ENCODE data around the gene GHDC. TPM values are rescaled to one million over a fixed set of nuclear protein-coding genes. Genes with fewer than 3 reads are reported as not detected.
"Not testable (repeated sequence)": the region's sequence is repeated elsewhere in the genome, so short reads cannot be mapped to it uniquely, and the experiment has no call there.

GHDC gene
- total RNA-seq, 1 donor from 2014 or later, result 17.5 TPM

- no peak for DNase-seq
- Mint-ChIP-seq H3K27me3 (peaks cover 2% of the 10 kb centered on the region), H3K4me3 (no peak overlapping the region), H3K36me3 (ENCODE audit: low read depth) (no peaks in the 10 kb centered on the region), H3K27ac (no peak overlapping the region), H3K9me3 (no peaks in the 10 kb centered on the region), H3K4me1 (peaks cover 4% of the 10 kb centered on the region)
- intact Hi-C loops (cut with micrococcal nuclease), result no loop called here
Measured at GRCh38 chr17:42167807-42168206, 26.5 kb downstream of the GHDC start.

DNA sequence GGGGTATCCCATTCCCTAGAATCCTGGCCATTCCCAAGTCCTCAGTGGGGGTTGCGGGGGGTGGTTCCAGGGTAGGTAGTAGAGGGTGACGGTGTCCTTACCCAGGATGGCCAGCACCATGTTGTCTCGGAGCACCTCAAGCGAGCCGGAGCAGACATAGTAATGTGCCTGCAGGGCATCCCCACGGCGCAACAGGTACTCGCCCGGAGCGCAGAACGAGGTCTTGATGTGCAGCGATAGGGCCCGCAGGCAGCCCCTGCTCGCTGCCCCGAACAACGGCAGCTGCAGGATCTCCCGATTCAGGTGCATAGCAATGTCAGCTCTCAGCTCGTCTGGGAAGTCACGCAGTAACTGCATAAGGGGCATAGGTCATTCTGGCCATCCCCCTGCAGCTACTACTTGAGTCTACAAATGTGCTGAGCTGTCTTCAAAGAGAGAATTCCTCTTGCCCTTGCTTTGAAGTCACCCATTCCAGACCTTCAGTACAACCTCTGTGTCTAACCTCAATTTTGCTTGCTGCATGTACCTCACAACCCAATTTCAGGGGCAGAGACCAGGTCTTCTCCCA lies 28.0 kb downstream of the GHDC start:
- Mint-ChIP-seq H3K9me3 (no peaks in the 10 kb centered on the region), H3K4me3 (no peak overlapping the region), H3K4me1 (peaks cover 4% of the 10 kb centered on the region), H3K27ac (no peak overlapping the region), H3K36me3 (ENCODE audit: low read depth) (no peaks in the 10 kb centered on the region), H3K27me3 (peaks cover 2% of the 10 kb centered on the region)
- DNase-seq, result no peak
- intact Hi-C loops (cut with micrococcal nuclease), result no loop called here

- no peak overlapping the region for H3K27ac Mint-ChIP-seq
- H3K36me3 Mint-ChIP-seq (ENCODE audit: low read depth), result no peaks in the 10 kb centered on the region
- H3K4me1 Mint-ChIP-seq, result peaks cover 4% of the 10 kb centered on the region
- no peak overlapping the region for H3K4me3 Mint-ChIP-seq
- intact Hi-C loops (cut with micrococcal nuclease), result no loop called here
- no peak for DNase-seq
- H3K9me3 Mint-ChIP-seq, result no peaks in the 10 kb centered on the region
- H3K27me3 Mint-ChIP-seq, result peaks cover 2% of the 10 kb centered on the region
Measured at GRCh38 chr17:42165751-42166150, 28.5 kb downstream of the GHDC start.

DNA sequence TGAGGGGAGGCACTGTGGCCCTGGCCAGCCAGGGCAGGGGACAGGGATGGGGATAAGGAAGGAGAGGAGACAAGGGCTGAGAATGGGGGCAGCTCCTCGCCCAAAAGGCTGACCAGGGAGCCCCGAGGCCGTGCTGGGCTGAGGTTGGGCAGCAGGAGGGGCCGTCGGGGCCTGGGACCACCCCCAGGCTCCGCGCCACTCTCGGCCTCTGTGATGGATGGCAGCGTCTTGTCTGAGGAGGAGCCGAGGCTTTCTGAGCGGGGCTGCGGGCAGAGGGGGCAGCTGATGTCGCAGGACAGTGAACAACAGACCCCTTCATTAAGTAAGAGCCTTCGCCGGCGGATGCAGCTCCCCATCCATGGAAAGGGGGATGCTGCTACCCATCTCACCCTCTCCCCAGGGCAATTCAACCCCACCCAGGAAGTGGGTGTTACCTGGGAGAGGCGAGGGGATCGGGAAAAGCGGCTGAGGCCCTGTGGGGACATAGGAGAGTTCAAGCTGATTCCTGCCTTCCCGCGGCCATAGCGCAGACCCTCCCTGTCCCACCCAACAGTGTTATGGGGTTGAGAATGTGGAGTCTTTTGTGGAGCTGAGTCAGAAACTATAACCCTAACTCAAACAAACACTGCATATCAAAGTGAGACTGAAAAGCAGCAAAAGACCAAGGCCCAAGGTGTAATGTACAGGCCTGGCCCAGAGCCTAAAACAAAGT lies 30.4 kb downstream of the GHDC start:
- intact Hi-C loops (cut with micrococcal nuclease), result no loop called here
- Mint-ChIP-seq H3K27ac (no peak overlapping the region), H3K36me3 (ENCODE audit: low read depth) (no peaks in the 10 kb centered on the region), H3K27me3 (no peaks in the 10 kb centered on the region), H3K4me1 (peaks cover 4% of the 10 kb centered on the region), H3K9me3 (no peaks in the 10 kb centered on the region), H3K4me3 (no peak overlapping the region)
- DNase-seq, result no peak

GRCh38 chr17:42163113-42163512 lies 31.2 kb downstream of the GHDC start:
- Mint-ChIP-seq H3K4me1 (peaks cover 4% of the 10 kb centered on the region), H3K9me3 (no peaks in the 10 kb centered on the region), H3K27ac (no peak overlapping the region), H3K27me3 (no peaks in the 10 kb centered on the region), H3K4me3 (no peak overlapping the region), H3K36me3 (ENCODE audit: low read depth) (no peaks in the 10 kb centered on the region)
- DNase-seq, result peak; percentile 85
- intact Hi-C loops (cut with micrococcal nuclease), result no loop called here

GRCh38 chr17:42160531-42160910 lies 33.8 kb downstream of the GHDC start:
- H3K4me3 Mint-ChIP-seq, result no peak overlapping the region
- no peak overlapping the region for H3K27ac Mint-ChIP-seq
- intact Hi-C loops (cut with micrococcal nuclease), result no loop called here
- H3K9me3 Mint-ChIP-seq, result no peaks in the 10 kb centered on the region
- DNase-seq, result no peak
- no peaks in the 10 kb centered on the region for H3K36me3 Mint-ChIP-seq (ENCODE audit: low read depth)
- no peaks in the 10 kb centered on the region for H3K27me3 Mint-ChIP-seq
- peaks cover 9% of the 10 kb centered on the region for H3K4me1 Mint-ChIP-seq

DNA sequence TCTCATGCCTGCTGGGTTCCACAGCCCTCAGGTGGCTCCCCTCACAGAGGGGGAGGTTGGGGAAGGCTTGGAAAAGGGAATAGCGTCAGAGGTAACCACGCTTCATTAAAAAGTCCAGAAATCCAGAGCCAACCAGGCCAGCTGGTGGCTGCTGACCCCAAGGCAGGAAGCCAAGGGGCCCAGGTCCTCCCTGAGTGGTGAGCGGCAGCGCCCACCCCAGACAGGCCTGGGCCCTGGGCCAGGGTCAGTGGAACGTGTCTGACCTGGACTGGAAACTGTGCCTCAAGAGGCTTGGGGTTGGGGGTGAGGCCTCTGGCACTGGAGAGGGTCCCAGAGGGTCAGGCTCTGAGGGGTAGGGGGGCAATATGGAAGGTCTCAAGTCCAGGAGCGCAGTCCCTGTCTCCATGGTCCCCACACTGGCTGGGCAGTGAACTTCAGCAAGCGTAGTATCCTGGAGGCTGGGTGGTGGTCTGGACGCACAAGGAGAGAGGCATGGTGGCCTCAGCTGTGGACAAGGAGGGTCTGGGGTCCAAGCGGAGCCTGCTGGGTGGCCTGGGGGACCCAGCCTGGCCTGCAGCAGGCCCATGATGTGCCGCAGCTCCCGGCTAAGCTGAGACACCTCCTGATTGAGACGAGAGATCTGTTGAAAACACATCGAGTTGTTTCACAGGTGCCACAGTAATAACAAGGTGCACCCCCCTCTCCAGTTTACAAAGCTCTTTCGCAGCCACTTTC lies 34.3 kb downstream of the GHDC start:
- peak overlapping the region; percentile 25 for H3K27ac Mint-ChIP-seq
- H3K9me3 Mint-ChIP-seq, result no peaks in the 10 kb centered on the region
- no peak for DNase-seq
- intact Hi-C loops (cut with micrococcal nuclease), result no loop called here
- H3K27me3 Mint-ChIP-seq, result no peaks in the 10 kb centered on the region
- H3K4me3 Mint-ChIP-seq, result no peak overlapping the region
- peaks cover 12% of the 10 kb centered on the region for H3K4me1 Mint-ChIP-seq
- H3K36me3 Mint-ChIP-seq (ENCODE audit: low read depth), result peaks cover under 1% of the 10 kb centered on the region

DNA sequence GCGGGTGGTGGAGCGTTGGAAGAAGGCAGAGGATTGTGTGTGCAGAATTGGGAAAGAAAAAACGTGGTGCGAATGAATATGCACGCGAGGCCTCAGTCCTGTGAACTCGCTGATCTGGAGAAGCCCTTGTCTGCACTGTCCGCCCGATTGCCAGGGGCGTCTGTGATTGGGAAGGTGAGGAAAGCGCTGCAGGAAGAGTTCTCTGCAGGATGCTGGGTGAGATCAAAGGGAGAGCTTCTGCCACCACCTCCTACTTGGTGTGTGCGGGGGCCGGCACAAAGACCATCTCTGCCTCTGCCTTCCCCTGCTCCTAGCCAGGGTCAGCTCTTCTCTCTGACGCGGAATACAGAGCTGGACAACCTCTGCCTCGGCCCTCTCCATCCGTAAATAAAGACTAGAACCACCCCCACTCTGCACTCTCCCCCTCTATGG lies 38.7 kb downstream of the GHDC start:
- Mint-ChIP-seq H3K27ac (peak overlapping the region; percentile 77), H3K9me3 (no peaks in the 10 kb centered on the region), H3K36me3 (ENCODE audit: low read depth) (peaks cover 11% of the 10 kb centered on the region), H3K27me3 (no peaks in the 10 kb centered on the region), H3K4me3 (peak overlapping the region; percentile 84), H3K4me1 (peaks cover 32% of the 10 kb centered on the region)
- DNase-seq, result no peak
- intact Hi-C loops (cut with micrococcal nuclease), result loop anchor here (1.0 to 2.0 kb wide), 7 partner anchors 26 to 236 kb away; partner anchors contain the start of genes CNP, DHX58, DNAJC7 and GHDC

DNA sequence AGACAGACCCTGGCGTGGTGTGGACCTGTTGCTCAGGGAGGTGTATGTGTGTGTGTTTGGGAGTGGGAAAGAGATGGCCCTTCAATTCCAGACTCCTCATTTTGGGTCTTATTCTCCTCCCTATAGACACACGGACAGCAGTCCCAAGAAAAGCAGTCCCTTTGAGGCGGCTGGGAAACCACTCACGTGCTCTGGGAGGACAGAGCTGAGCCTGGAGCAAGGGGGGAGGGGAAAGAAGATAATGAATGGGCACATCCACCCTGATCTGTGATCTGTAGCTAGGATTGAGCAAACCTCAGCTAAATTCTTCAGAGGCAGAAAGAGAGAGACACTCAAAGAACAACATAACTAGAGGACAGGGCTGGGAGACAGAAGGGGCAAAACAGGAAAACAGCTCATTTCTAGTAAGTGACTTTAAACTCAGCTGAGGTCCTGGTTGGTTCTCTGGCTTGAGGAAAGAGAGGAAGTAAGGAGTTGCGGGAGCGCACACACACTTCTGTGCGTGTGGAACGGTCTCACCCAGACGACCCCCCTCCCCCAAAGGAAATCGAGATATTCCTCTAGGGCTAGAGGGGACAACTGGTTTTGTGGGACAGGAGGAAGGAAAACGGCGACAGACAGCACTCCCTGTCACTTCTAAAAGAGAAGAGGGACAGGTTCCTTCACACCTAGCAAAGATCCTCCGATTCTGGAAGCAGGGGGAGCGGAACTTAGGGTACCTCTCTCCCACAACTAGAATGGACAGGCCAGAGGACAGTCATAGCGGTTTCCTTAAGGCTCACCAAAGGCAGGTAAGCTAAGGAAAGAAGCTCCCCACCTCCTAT lies 40.2 kb downstream of the GHDC start:
- H3K27me3 Mint-ChIP-seq, result no peaks in the 10 kb centered on the region
- intact Hi-C loops (cut with micrococcal nuclease), result loop anchor here (2.0 kb wide), 2 partner anchors 41 to 137 kb away; partner anchors contain the start of genes DHX58 and DNAJC7
- peaks cover 32% of the 10 kb centered on the region for H3K4me1 Mint-ChIP-seq
- H3K9me3 Mint-ChIP-seq, result no peaks in the 10 kb centered on the region
- peaks cover 11% of the 10 kb centered on the region for H3K36me3 Mint-ChIP-seq (ENCODE audit: low read depth)
- H3K27ac Mint-ChIP-seq, result peak overlapping the region; percentile 57
- peak; percentile 69 for DNase-seq
- peak overlapping the region; percentile 84 for H3K4me3 Mint-ChIP-seq

DNA sequence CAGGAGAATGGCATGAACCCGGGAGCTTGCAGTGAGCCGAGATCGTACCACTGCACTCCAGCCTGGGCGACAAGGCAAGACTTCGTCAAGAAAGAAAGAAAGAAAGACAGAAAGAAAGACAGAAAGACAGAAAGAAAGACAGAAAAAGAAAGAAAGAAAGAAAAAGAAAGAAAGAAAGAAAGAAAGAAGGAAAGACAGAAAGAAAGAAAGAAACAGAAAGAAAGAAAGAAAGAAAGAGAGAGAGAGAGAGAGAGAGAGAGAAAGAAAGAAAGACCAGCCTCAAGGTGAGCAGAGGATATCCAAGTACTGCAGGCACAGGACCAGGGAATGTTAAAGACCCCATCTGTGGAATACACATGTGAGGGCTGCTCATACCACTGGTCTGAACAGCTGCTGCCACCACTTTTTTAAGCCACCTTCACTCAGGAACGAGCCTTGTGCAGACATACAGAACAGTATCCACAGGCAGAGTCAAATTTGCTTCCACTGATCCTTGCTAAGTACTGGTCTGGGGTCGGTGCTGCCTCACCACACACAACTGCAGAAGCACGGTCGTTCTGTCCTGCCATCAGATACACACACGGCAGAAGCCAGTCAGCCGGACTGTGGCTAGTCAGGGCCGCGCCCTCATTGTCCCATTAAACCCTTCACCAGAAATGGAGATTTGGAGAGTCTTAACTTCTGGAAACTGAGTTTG lies 47.2 kb downstream of the GHDC start:
- intact Hi-C loops (cut with micrococcal nuclease), result no loop called here
- no peaks in the 10 kb centered on the region for H3K9me3 Mint-ChIP-seq
- H3K4me1 Mint-ChIP-seq, result peaks cover 18% of the 10 kb centered on the region
- no peak for DNase-seq
- no peak overlapping the region for H3K4me3 Mint-ChIP-seq
- H3K36me3 Mint-ChIP-seq (ENCODE audit: low read depth), result peaks cover 31% of the 10 kb centered on the region
- H3K27me3 Mint-ChIP-seq, result no peaks in the 10 kb centered on the region
- no peak overlapping the region for H3K27ac Mint-ChIP-seq

DNA sequence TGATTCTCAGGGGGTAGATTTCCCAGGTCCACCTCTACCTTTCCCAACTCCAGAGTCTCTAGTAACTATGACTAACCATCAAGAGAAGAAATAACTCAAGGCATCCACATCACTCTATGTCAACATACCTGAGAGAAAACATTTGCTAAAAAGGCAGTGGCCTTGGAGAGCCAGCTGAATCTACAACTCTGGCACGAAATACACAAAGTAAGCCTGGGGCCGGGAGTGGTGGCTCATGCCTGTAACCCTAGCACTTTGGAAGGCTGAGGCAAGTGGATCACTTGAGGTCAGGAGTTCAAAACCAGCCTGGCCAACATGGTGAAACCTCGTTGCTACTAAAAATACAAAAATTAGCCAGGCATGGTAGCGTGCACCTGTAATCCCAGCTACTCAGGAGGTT lies 51.2 kb downstream of the GHDC start:
- intact Hi-C loops (cut with micrococcal nuclease); H3K4me3 Mint-ChIP-seq; H3K27me3 Mint-ChIP-seq; H3K9me3 Mint-ChIP-seq; DNase-seq: not testable (repeated sequence)
- peaks cover 17% of the 10 kb centered on the region for H3K4me1 Mint-ChIP-seq
- peaks cover 31% of the 10 kb centered on the region for H3K36me3 Mint-ChIP-seq (ENCODE audit: low read depth)
- peak overlapping the region; percentile 3 for H3K27ac Mint-ChIP-seq

DNA sequence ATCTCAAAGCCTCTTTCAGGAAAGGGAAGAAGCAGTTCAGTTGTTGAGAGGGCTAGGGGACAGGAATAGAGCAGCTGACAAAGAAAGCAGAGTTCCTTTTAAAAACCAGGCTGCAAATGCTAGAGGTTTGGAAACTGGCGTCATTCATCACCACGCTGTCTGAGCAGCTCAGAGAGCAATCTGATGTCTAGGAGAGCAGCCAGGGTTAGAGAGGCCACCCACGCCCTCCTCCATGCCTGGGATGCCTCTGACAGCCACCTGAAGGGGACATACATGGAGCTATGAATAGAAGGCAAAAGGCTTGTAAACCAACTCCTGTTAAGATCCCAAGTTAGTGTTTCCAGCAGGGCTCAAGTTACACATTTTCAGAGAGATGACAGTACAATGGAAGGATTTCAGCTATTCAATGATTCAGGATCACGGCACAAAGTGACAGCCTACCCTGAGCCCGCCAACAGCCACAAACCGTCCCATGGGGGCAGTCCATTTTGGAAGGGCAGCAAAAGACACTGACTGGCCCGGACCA lies 51.9 kb downstream of the GHDC start:
- H3K27ac Mint-ChIP-seq, result no peak overlapping the region
- intact Hi-C loops (cut with micrococcal nuclease), result no loop called here
- no peak overlapping the region for H3K4me3 Mint-ChIP-seq
- no peaks in the 10 kb centered on the region for H3K9me3 Mint-ChIP-seq
- peaks cover 17% of the 10 kb centered on the region for H3K4me1 Mint-ChIP-seq
- no peak for DNase-seq
- H3K36me3 Mint-ChIP-seq (ENCODE audit: low read depth), result peaks cover 29% of the 10 kb centered on the region
- H3K27me3 Mint-ChIP-seq, result no peaks in the 10 kb centered on the region

GRCh38 chr17:42141382-42141781 lies 52.9 kb downstream of the GHDC start:
- Mint-ChIP-seq H3K4me3 (no peak overlapping the region), H3K27ac (no peak overlapping the region), H3K9me3 (no peaks in the 10 kb centered on the region), H3K4me1 (peaks cover 17% of the 10 kb centered on the region), H3K36me3 (ENCODE audit: low read depth) (peaks cover 29% of the 10 kb centered on the region), H3K27me3 (no peaks in the 10 kb centered on the region)
- intact Hi-C loops (cut with micrococcal nuclease), result no loop called here
- no peak for DNase-seq
